ENCODE results near the gene AIRE.

- TF ChIP-seq POLR2A (IDR thresholded peaks at IDR 0.05; ENCODE audit: low read depth, low read length) = no peak
- TF ChIP-seq POLR2AphosphoS5 (IDR thresholded peaks at IDR 0.05; ENCODE audit: low read depth, low read length) = no peak
These were observed 22.4 kb upstream of the AIRE start for GRCh38 chr21:44263221-44263760.

Data from GM12891 (cell line).